NCI-H82 treated with DMSO at 0.1 percent for 48 hours (cell line): Measurements from ENCODE around the gene ALB.

Source experiments
- DNase-seq: peaks from one replicate; lab custom pipeline; 2025; ENCODE audit not compliant: unreplicated experiment; lab: John Stamatoyannopoulos, UW

Gene ALB

DNA sequence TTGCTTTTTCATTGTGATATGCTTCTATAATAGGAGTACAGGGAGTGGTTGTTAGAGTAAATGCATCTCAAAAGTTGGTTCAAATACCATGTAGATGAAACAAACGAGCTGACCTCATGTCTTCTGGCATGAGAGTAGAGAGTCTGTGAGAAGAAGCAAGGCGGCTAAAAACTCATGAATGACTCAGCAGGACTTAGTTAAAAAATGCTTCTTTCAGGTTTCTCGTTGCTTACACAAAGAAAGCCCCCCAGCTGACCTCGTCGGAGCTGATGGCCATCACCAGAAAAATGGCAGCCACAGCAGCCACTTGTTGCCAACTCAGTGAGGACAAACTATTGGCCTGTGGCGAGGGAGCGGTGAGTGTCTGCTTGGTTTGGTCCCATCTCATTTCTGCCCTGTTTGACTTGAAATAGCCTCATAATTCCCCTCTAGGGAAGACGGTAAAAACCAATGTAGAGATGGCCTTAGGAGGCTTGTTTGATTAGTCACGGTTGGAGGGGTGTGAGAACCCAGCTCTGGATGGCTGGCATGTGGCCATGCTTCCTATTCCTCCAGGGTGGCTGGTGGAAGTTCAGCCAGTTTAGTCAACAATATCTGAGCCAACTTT lies 46.4 kb downstream of the ALB start:
- DNase-seq: no peak

DNA sequence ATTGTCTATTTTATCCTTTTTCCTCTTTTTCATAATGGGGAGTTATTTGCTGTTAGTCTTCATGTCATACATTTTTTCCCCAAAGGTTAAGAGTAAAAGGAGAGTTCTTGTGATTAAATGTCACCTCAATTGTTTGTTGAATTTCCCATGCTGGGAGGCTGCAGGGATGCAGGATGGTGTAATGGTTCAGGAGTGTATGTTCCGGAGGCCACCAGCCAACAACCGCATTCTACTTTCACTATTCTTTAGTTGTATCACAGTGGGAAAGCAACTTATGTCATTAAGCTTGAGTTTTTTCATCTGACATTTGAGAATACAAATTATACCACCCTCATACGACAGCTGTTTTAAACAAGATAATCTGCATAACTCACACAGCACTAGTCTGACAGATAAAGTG lies 47.3 kb downstream of the ALB start:
- no peak for DNase-seq

DNA sequence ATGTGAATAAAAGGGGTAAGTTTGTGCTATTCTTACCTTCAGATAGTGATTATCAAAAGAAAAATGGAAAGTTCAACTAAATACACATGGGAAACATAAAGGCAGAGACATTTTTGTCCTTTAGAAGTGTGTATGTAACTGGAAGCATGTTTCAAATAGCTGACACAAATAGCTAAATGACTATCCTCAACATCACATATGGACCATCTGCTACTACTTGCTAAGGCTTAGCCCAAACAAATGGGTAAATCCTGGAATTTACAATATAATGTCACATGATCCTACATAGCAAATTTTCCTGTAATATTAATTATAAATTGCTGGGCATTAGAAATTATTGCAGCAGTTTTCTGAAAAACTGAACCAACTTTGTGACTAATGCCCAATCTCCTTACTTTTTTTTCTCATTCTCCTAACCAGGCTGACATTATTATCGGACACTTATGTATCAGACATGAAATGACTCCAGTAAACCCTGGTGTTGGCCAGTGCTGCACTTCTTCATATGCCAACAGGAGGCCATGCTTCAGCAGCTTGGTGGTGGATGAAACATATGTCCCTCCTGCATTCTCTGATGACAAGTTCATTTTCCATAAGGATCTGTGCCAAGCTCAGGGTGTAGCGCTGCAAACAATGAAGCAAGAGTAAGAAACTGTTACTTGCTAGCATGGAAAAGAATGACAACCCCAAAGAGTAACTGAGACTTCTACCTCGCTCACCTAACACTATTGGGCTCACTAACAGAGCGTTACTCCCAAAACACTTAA lies 48.1 kb downstream of the ALB start:
- DNase-seq: peak; percentile 43

DNA sequence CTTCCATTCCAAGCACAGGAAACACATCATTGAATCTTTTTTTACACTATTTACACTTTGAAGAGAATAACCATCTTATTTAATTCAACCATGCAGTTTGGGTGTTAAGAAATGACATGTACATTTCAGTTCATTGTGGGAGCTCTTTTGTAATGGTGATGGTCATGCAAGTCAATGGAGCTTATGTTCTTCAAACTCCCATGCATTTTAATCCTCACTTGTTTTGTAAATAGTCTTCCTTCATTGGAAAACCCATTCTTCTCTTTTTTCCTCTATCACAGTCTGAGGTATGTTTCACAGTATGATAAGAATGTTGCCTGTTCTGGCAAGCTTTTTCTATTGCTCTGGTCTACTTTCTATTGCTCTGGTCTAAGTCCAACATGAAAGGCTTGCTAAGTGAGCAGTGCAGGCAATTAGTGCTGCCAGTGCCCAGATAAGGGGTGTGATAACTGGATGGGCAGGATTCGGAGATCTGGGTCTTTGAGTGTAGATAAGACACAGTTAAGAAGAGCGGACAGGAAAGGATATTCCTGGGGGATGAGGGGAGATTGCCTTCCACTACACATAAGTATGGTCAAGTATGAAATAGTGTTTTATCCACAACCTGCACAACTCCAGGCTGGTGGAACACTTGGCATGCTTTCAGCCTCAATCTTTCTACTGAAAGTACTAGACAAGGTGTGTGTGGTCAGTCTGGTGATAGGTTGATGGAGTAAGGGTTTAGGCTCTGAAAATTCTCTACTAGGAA lies 49.0 kb downstream of the ALB start:
- no peak for DNase-seq

DNA sequence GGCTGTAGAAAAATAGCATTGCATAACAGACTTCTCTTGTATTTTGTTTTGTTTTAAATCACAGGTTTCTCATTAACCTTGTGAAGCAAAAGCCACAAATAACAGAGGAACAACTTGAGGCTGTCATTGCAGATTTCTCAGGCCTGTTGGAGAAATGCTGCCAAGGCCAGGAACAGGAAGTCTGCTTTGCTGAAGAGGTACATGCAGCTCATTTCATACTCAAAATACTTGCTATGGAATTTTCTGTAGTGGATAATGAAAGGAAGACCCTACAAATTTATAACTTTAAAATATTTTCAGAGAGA lies 49.6 kb downstream of the ALB start:
- no peak for DNase-seq

DNA sequence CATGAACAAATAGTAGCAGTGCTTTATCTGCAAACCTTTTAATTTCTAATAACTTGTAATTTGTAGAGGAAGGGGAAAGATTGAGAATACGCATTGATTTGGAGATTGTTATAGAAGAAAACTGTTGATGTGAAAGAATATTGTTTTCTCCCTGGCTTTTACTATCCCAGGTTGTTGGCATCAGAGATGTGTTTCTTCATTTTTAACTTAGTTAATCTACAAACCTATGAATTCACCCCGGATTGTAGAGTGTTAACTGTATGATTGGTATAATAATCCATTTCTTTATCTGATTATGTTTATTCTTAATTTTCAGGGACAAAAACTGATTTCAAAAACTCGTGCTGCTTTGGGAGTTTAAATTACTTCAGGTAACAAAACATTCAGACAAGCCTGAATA lies 50.8 kb downstream of the ALB start:
- no peak for DNase-seq

DNA sequence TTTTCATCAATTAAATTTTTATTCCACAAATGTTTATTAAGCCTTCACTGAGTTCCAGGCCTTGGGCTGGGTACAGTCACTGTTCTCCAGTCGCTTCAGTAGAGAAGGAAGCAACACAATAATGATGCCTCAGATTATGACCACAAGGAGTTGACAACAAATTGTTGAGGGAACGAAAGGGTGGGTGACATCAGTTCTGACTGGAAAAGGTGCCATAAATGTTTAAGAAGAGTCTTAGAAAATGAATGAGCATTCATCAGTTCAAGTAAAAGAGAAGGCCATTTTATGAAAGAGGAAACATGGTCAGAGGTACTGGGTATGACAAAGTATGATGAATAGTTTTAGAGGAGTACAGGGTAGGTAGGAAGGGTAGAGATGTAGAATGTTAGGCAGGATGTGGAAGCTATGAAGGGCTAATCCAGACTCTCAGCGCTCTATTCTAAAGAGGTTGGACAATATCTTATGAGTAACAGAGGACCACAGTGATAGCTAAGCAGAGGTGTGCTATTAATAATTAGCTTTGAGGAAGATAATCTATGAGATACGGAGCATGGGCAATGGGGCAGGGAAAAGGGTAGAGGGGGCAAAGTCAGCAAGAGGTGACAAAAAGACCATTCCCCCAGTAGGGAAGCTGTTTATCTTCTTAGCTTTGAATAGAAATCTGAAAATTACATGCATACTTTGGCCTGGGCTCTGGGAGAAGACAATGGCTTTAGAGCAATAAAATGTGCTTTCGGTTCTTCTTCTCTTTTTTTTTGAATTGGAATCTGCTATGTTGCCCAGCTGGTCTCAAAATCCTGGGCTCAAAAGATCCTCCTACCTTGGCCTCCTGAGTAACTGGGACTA lies 52.3 kb downstream of the ALB start:
- DNase-seq: no peak

DNA sequence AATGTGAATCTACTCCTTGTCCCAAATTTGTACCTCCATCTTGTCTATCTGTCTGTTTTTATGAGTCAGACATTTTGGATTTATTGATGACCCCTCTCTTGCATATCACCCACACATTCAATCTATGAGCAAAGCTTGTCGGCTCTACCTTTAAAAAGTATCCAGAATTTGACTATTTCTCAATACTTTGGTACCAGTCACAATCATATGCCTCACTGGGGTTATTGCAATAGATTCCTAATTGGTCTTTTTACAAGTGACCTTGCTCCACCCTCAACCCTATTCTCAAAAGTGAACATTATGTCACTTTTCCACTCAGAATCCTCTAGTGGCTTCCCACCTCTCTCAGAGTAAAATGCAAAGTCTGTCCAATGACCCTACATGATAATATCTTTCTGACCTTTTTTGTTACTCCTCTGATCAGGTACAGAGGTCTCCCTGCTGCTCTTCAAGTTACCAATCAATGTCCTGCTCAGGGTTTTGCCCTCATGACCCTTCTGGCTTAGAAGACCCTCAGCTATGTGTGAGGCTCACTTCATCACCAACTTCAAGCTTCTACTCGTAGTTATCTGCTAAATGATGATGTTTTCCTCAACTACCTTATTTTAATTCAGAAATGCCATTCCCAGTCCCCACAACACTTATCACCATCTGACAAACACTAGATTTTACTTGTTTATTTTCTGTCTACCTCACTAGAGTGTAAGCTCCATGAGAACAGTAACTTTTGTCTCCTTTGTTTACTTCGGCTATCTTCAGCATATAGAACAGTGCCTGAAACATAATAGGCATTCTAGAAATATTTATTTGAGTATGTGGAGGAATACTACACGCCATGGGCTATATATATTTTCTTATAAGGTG lies 54.3 kb downstream of the ALB start:
- no peak for DNase-seq

DNA sequence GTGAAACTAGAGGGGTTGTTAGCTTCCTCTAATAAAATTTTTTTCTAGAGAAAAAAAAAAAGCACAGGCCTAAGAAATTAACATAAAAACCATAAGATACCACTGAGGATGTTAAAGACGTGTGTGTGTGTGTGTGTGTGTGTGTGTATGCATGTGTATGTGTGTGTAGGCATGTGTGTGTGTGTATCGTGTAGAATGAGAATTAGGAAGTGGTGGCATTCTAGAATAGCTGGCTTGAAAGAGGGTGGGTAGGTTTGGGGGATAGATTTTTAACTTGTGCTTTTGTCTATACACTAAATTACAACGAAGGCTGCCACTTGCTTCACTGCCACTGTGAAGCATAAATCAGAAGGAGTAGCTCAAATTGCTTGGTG lies 54.9 kb downstream of the ALB start:
- no peak for DNase-seq

DNA sequence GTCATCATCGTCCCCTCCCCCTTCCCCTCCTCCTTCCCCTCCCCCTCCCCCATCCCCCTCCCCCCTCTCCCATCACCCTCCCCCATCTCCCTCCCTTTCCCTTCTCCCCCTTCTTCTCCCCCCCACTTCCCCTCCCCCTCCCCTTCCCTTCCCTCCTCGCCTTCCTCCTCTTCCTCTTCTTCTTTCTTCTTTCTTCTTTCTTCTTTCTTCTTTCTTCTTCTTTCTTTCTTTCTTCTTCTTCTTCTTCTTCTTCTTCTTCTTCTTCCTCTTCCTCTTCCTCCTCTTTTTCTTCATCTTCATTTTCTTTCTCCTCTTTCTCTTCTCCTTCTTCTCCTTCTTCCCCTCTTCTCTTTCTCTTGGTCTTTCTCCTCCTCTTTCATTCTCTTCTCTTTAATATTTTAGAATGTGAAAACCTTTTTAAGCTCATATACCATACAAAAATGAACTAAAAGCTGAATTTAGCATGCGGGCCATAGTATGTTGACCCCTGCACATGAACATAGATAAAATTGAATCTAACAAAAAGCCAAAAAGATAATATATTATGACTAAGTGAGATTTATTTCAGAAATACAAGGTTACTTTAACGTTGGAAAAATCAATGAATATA lies 56.9 kb downstream of the ALB start:
- DNase-seq: no peak

DNA sequence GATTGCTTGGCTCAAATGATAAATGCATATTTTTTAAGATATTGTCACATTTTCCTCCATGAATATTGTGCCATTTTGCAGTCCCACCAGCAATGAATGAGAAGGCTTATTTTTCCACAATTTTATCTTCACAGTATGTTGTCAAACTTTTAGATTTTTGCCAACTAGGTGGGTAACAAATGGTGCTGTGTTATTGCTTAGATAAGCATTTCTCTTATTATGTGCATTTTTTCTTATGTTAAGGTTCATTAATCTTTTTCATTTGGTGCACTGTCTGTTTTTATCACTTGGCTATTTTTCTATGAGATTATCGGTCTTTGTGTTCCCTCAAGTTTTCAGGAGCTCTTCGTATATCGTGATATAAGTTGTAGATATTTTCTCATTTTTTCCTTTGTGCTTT lies 64.1 kb downstream of the ALB start:
- no peak for DNase-seq

DNA sequence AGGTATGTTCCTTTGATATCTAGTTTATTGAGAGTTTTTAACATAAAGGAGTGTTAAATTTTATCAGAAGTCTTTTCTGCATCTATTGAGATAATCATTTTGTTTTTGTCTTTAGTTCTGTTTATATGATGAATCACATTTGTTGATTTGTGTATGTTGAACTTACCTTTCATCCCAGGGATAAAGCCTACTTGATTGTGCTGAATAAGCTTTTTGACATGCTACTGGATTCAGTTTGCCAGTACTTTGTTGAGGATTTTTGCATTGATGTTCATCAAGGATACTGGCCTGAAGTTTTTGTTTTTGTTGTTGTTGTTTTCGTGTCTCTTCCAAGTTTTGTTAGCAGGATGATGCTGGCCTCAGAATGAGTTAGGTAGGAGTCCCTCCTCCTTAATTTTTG lies 66.6 kb downstream of the ALB start:
- no peak for DNase-seq
